HepG2 (cell line): ENCODE measurements around the gene SGCB. TPM values are rescaled to one million over a fixed set of nuclear protein-coding genes. Genes with fewer than 3 reads are reported as not detected.

ENCODE experiments used
- ATAC-seq: fragments of 200-7000 bp; cut with Tn5 transposase; 3 replicates; pipeline ENCODE4 v1.9.1; 2020; ENCODE audit warnings: mild to moderate bottlenecking, moderate library complexity
- BruUV-seq: library from RNA; stranded (reverse); fragments of 400-500 nt; replicated peaks from 2 replicates; lab custom pipeline; 2021; lab: Mats Ljungman, UMichigan
- CTCF ChIA-PET: fragments of 300-600 bp; formaldehyde crosslinking; extraction: SDS; loops from one replicate; lab custom pipeline; 2021; ENCODE audit warnings: low total read pairs, inconsistent platforms, low intra/inter-chr PET ratio; lab: Yijun Ruan, JAX
- POLR2A ChIA-PET: fragments of 350-600 bp; sonication (Branson Sonifier 250); formaldehyde crosslinking; loops from one replicate; lab custom pipeline; 2020; ENCODE audit warnings: antibody characterized with exemption, inconsistent platforms; lab: Yijun Ruan, JAX
- DNase-seq: peaks from one replicate; pipeline ENCODE4 v3.0.0-alpha.2; 2015; ENCODE audit warnings: low spot score
- FAIRE-seq: peaks from 3 replicates; lab custom pipeline; 2011; peaks lifted over from hg19 to GRCh38; lab: Jason Lieb, UNC
- H2AFZ ChIP-seq: one replicate; pipeline ENCODE4 v1.6.1; 2011; ENCODE audit warnings: low read length, inconsistent platforms
- H3K27ac ChIP-seq: fragments of 300-600 bp; 3 replicates; pipeline ENCODE4 v1.8.0; 2011; ENCODE audit warnings: mixed run types, mild to moderate bottlenecking, mixed read lengths, low read length, inconsistent platforms; ENCODE audit not compliant: insufficient read depth; ENCODE audit errors: extremely low read length
- H3K27me3 ChIP-seq, 2 experiments: fragments of 200-600 bp in 1 of 2; 2 replicates in 1 of 2; 3 replicates in 1 of 2; pipeline versions ENCODE4 v1.6.0 to v1.8.0; 2011; ENCODE audit warnings: low read length in 2 of 2, mild to moderate bottlenecking in 2 of 2, moderate library complexity in 2 of 2, inconsistent platforms in 1 of 2; ENCODE audit not compliant: insufficient read depth in 2 of 2, control insufficient read depth in 1 of 2
- H3K36me3 ChIP-seq, 2 experiments: fragments of 200-600 bp in 1 of 2; replicated peaks in 1 of 2; 2 replicates in 1 of 2; 3 replicates in 1 of 2; pipeline versions ENCODE4 v1.5.1 to v1.8.0; 2011; ENCODE audit warnings: low read length in 2 of 2, inconsistent platforms in 1 of 2; ENCODE audit not compliant: insufficient read depth in 2 of 2, control insufficient read depth in 1 of 2
- H3K4me1 ChIP-seq: 2 replicates; pipeline ENCODE4 v1.5.1; 2012; ENCODE audit warnings: low read length, inconsistent platforms; ENCODE audit not compliant: insufficient read depth
- H3K4me2 ChIP-seq: 2 replicates; pipeline ENCODE4 v1.6.0; 2011; ENCODE audit warnings: low read depth, low read length, inconsistent platforms
- H3K4me3 ChIP-seq, 3 experiments: fragments of 200-600 bp in 1 of 3; sonication (generic), shearing (Covaris generic) in 1 of 3; replicated peaks in 1 of 3; 2 replicates each; pipeline ENCODE4 v1.5.1; 2011 to 2016; ENCODE audit warnings: low read length in 3 of 3, inconsistent platforms in 2 of 3, low read depth in 2 of 3, mild to moderate bottlenecking in 2 of 3, control low read depth in 1 of 3, mixed read lengths in 1 of 3; ENCODE audit not compliant: insufficient read depth in 1 of 3
- H3K79me2 ChIP-seq: one replicate; pipeline ENCODE4 v1.6.1; 2011; ENCODE audit warnings: low read length, inconsistent platforms; ENCODE audit not compliant: insufficient read depth
- H3K9ac ChIP-seq: 2 replicates; pipeline ENCODE4 v1.6.0; 2011; ENCODE audit warnings: mild to moderate bottlenecking, low read depth, low read length, inconsistent platforms; ENCODE audit not compliant: insufficient read depth
- H3K9me3 ChIP-seq: 2 replicates; pipeline ENCODE4 v1.5.1; 2012; ENCODE audit warnings: mild to moderate bottlenecking, low read length
- H4K20me1 ChIP-seq: 2 replicates; pipeline ENCODE4 v1.6.0; 2011; ENCODE audit warnings: inconsistent platforms, mild to moderate bottlenecking, low read length, moderate library complexity; ENCODE audit not compliant: insufficient read depth
- AGO1 ChIP-seq: fragments of 200-400 bp; formaldehyde crosslinking; IDR thresholded peaks from 2 replicates; pipeline ENCODE4 v1.6.1; 2017; ENCODE audit warnings: mild to moderate bottlenecking, low read depth, low read length, moderate library complexity; ENCODE audit not compliant: poor library complexity, severe bottlenecking
- BORCS8-MEF2B ChIP-seq: sonication (generic); formaldehyde crosslinking; IDR thresholded peaks from 2 replicates; pipeline ENCODE4 v1.8.0; 2022; ENCODE audit warnings: mild to moderate bottlenecking, missing genetic modification reagents
- CAMTA2 ChIP-seq: sonication (generic); formaldehyde crosslinking; IDR thresholded peaks from 2 replicates; pipeline ENCODE4 v1.4.0; 2020; ENCODE audit warnings: mild to moderate bottlenecking, missing genetic modification reagents, borderline replicate concordance
- CREBL2 ChIP-seq: sonication (generic); formaldehyde crosslinking; IDR thresholded peaks from 2 replicates; pipeline ENCODE4 v1.8.1; 2023; ENCODE audit warnings: missing genetic modification reagents, mild to moderate bottlenecking, borderline replicate concordance
- ETS1 ChIP-seq: sonication (generic); formaldehyde crosslinking; IDR thresholded peaks from 2 replicates; pipeline ENCODE4 v1.4.0; 2020; ENCODE audit warnings: missing genetic modification reagents
- FOXK2 ChIP-seq: fragments of 450-650 bp; IDR thresholded peaks from 2 replicates; pipeline ENCODE4 v1.6.1; 2016
- GMEB2 ChIP-seq: IDR thresholded peaks from 2 replicates; pipeline ENCODE4 v1.6.1; 2016; ENCODE audit warnings: missing biosample characterization, missing genetic modification reagents, low read depth
- HNRNPL ChIP-seq: fragments of 200-400 bp; formaldehyde crosslinking; IDR thresholded peaks from 2 replicates; pipeline ENCODE4 v1.6.1; 2017; ENCODE audit warnings: mild to moderate bottlenecking, low read depth, low read length
- HOXA5 ChIP-seq: sonication (generic); formaldehyde crosslinking; IDR thresholded peaks from 2 replicates; pipeline ENCODE4 v1.4.0; 2020; ENCODE audit warnings: missing genetic modification reagents
- RBAK ChIP-seq: sonication (generic); formaldehyde crosslinking; IDR thresholded peaks from 2 replicates; pipeline ENCODE4 v1.5.1; 2020; ENCODE audit warnings: mild to moderate bottlenecking, missing genetic modification reagents
- SATB2 ChIP-seq: sonication (generic); formaldehyde crosslinking; IDR thresholded peaks from 2 replicates; pipeline ENCODE4 v1.5.0; 2020; ENCODE audit warnings: missing genetic modification reagents
- SNAPC4 ChIP-seq: sonication (generic); formaldehyde crosslinking; IDR thresholded peaks from 2 replicates; pipeline ENCODE4 v1.4.0; 2020; ENCODE audit warnings: mild to moderate bottlenecking, missing genetic modification reagents
- ZMYM4 ChIP-seq: sonication (generic); formaldehyde crosslinking; IDR thresholded peaks from 2 replicates; pipeline ENCODE4 v1.8.1; 2023; ENCODE audit warnings: mild to moderate bottlenecking, missing genetic modification reagents
- ZNF251 ChIP-seq: sonication (generic); formaldehyde crosslinking; IDR thresholded peaks from 2 replicates; pipeline ENCODE4 v1.9.0; 2021; ENCODE audit warnings: mild to moderate bottlenecking, missing genetic modification reagents
- ZNF333 ChIP-seq: sonication (generic); formaldehyde crosslinking; IDR thresholded peaks from 2 replicates; pipeline ENCODE4 v1.4.0; 2020; ENCODE audit warnings: mild to moderate bottlenecking, missing genetic modification reagents, borderline replicate concordance
- ZNF772 ChIP-seq: sonication (generic); formaldehyde crosslinking; IDR thresholded peaks from 2 replicates; pipeline ENCODE4 v1.5.0; 2020; ENCODE audit warnings: mild to moderate bottlenecking, missing genetic modification reagents
- ZNF841 ChIP-seq: sonication (generic); formaldehyde crosslinking; IDR thresholded peaks from 2 replicates; pipeline ENCODE4 v1.8.1; 2023; ENCODE audit warnings: missing genetic modification reagents, borderline replicate concordance
- ZNF879 ChIP-seq: sonication (generic); formaldehyde crosslinking; IDR thresholded peaks from 2 replicates; pipeline ENCODE4 v1.8.1; 2023; ENCODE audit warnings: missing genetic modification reagents
- in situ Hi-C: cut with HindIII; loops from 2 replicates; pipeline ENCODE4 v1.10.0; 2017; ENCODE audit warnings: low pct_unique_long_range_greater_than_20kb; ENCODE audit not compliant: extremely low pct_ligation_motif_present
- intact Hi-C: fragments of 100-400 bp; cut with micrococcal nuclease; formaldehyde crosslinking; loops from one replicate; pipeline ENCODE4 v1.10.0; 2022; ENCODE audit not compliant: unreplicated experiment
- polyA plus RNA-seq, 8 experiments: library from polyadenylated mRNA; depleted of rRNA in 3 of 8; stranded (reverse) in 7 of 8; unstranded in 1 of 8; fragments of >200 nt; fragmentation: Illumina TruSeq in 4 of 8; extraction: Trizol in 4 of 8; gene quantifications; 2 replicates each; pipeline versions ENCODE4 v1.2.1 to v1.2.3, GENCODE V29; 2011 to 2016; ENCODE audit warnings: low read depth in 4 of 8, missing spikeins in 1 of 8, mixed read lengths in 1 of 8; ENCODE audit not compliant: insufficient read depth in 1 of 8
- total RNA-seq, 5 experiments: library from RNA; depleted of rRNA; stranded (reverse); fragments of >200 nt; fragmentation: Illumina TruSeq; extraction: Trizol; gene quantifications; 2 replicates each; pipeline ENCODE4 v1.2.3, GENCODE V29; 2016; ENCODE audit warnings: low read depth in 1 of 5

The SGCB gene
- total and polyA plus RNA-seq, 2 of the 13 experiments (the other 11 are each of a cell fraction or from before 2014, with no cell fraction given), result 2.2 to 4.8 TPM

DNA sequence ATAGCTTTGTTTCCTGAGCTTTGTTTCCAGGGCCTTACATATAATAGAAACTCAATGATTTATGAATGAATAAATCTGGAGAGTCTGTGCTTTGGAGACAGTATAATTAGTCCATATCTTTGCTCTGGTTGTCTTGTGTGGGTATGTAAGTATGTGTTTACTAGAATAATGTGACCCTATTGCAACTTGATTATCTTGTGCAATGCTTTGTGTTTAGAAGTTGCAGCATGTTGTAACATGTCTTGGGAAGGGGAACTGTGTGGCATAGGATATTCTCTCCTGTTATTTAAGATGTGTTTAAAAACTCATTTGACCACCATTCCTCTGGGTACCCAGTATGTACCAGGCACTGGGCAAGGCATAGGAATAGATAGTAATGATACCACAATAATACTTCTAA lies 19.1 kb upstream of the SGCB start:
- 0 out of 5 replicates have a peak, but pooled peaks cover 0 to 5% of the 10 kb centered on the region in 2 experiments for H3K36me3 ChIP-seq
- ATAC-seq (no peak), FAIRE-seq (no peak), DNase-seq (no peak)
- CTCF ChIA-PET, result no interaction called here
- POLR2A ChIA-PET, result no interaction called here
- no peak overlapping the region for H3K27ac ChIP-seq
- no peaks in the 10 kb centered on the region for H3K27me3 ChIP-seq
- H3K4me2 ChIP-seq, result no peak overlapping the region
- H3K4me3 ChIP-seq, result no peak overlapping the region
- in situ Hi-C loops (no loop called here), intact Hi-C loops (no loop called here)
- H4K20me1 ChIP-seq, result no peaks in the 10 kb centered on the region
- no peak overlapping the region for H3K9ac ChIP-seq
- H2AFZ ChIP-seq, result no peak overlapping the region
- no peaks in the 10 kb centered on the region for H3K9me3 ChIP-seq
- H3K79me2 ChIP-seq, result no peaks in the 10 kb centered on the region
- H3K4me1 ChIP-seq, result peaks cover 14% of the 10 kb centered on the region
- TF ChIP-seq ZNF333 (CRISPR knock-in tag), result no peak
- TF ChIP-seq SATB2 (CRISPR knock-in tag), result no peak
- no peak for TF ChIP-seq ETS1 (CRISPR knock-in tag)
- no peak for TF ChIP-seq AGO1
- no peak for TF ChIP-seq HOXA5 (CRISPR knock-in tag)
- no peak for TF ChIP-seq ZNF879 (CRISPR knock-in tag)
- no peak for TF ChIP-seq RBAK (CRISPR knock-in tag)
- no peak for TF ChIP-seq CAMTA2 (CRISPR knock-in tag)
- no peak for TF ChIP-seq FOXK2
- TF ChIP-seq HNRNPL, result no peak
- TF ChIP-seq ZNF841 (CRISPR knock-in tag), result no peak
- no peak for TF ChIP-seq ZMYM4
- TF ChIP-seq BORCS8-MEF2B, result no peak
- TF ChIP-seq CREBL2 (CRISPR knock-in tag), result no peak
- no peak for TF ChIP-seq GMEB2
- no peak for TF ChIP-seq ZNF772 (CRISPR knock-in tag)
- TF ChIP-seq ZNF251 (CRISPR knock-in tag), result no peak
- no peak for TF ChIP-seq SNAPC4 (CRISPR knock-in tag)
- BruUV-seq, result no TSS peak
